NCI-H2171 (cell line): ENCODE results near the gene JAKMIP2.
A peak's percentile ranks its signal among the peaks of the same experiment; 100 is the strongest.
"Not testable (repeated sequence)": the region's sequence is repeated elsewhere in the genome, so short reads cannot be mapped to it uniquely, and the experiment has no call there.

ENCODE experiments used
- DNase-seq: peaks from one replicate; lab custom pipeline; 2025; lab: John Stamatoyannopoulos, UW

Gene JAKMIP2

GRCh38 chr5:147601652-147602051 is 180.9 kb downstream of the JAKMIP2 start:
- no peak for DNase-seq

- no peak for DNase-seq
Observed at GRCh38 chr5:147591120-147591519, 191.4 kb downstream of the JAKMIP2 start.

- DNase-seq, result no peak
Observed at GRCh38 chr5:147590096-147590495, 192.4 kb downstream of the JAKMIP2 start.

- DNase-seq, result no peak
Observed at GRCh38 chr5:147586832-147587231, 195.7 kb downstream of the JAKMIP2 start.

- DNase-seq, result no peak
Observed at GRCh38 chr5:147586221-147586620, 196.3 kb downstream of the JAKMIP2 start.

GRCh38 chr5:147582272-147582671 is 200.3 kb downstream of the JAKMIP2 start:
- DNase-seq, result not testable (repeated sequence)

GRCh38 chr5:147580418-147580817 is 202.1 kb downstream of the JAKMIP2 start:
- DNase-seq, result not testable (repeated sequence)

- DNase-seq, result peak; percentile 14
Observed at GRCh38 chr5:147578228-147579024, 204.1 kb downstream of the JAKMIP2 start.

GRCh38 chr5:147576646-147577535 is 205.6 kb downstream of the JAKMIP2 start:
- DNase-seq, result peak; percentile 7

- no peak for DNase-seq
Observed at GRCh38 chr5:147575598-147575997, 206.9 kb downstream of the JAKMIP2 start.

GRCh38 chr5:147573211-147573610 is 209.3 kb downstream of the JAKMIP2 start:
- no peak for DNase-seq

- DNase-seq, result no peak
Observed at GRCh38 chr5:147568710-147569406, 213.7 kb downstream of the JAKMIP2 start.

- DNase-seq, result no peak
Observed at GRCh38 chr5:147567917-147568598, 214.5 kb downstream of the JAKMIP2 start.

GRCh38 chr5:147565524-147565923 is 217.0 kb downstream of the JAKMIP2 start:
- DNase-seq, result no peak

GRCh38 chr5:147564124-147564486 is 218.4 kb downstream of the JAKMIP2 start:
- DNase-seq, result no peak

GRCh38 chr5:147563466-147564123 is 218.9 kb downstream of the JAKMIP2 start:
- no peak for DNase-seq

GRCh38 chr5:147561435-147561834 is 221.1 kb downstream of the JAKMIP2 start:
- no peak for DNase-seq

GRCh38 chr5:147560718-147561331 is 221.7 kb downstream of the JAKMIP2 start:
- DNase-seq, result no peak

GRCh38 chr5:147559749-147560148 is 222.8 kb downstream of the JAKMIP2 start:
- DNase-seq, result no peak

- DNase-seq, result no peak
Observed at GRCh38 chr5:147558826-147559225, 223.7 kb downstream of the JAKMIP2 start.
